Lung (tissue), 12 donors: ENCODE results near the gene RSPO1. TPM values are rescaled to one million over a fixed set of nuclear protein-coding genes. Genes with fewer than 3 reads are reported as not detected.

ENCODE experiments used
- ATAC-seq: fragments of 200-7000 bp; cut with Tn5 transposase; one replicate; pipeline ENCODE4 v1.9.1; 2020; ENCODE audit warnings: moderate number of reproducible peaks; ENCODE audit not compliant: insufficient read depth, low FRiP score
- DNase-seq, 3 donors: peaks; one replicate each; pipeline ENCODE4 v3.0.0-alpha.2; 2013 to 2017
- H3K27ac ChIP-seq, 2 donors: one replicate each; pipeline ENCODE4 v1.5.1; 2013; ENCODE audit warnings: mild to moderate bottlenecking in 2 of 2, moderate library complexity in 2 of 2, control low read depth in 1 of 2, inconsistent platforms in 1 of 2, low read depth in 1 of 2, low read length in 1 of 2
- H3K27me3 ChIP-seq, 3 donors: one replicate each; pipeline ENCODE4 v1.5.1; 2013; ENCODE audit warnings: low read length in 2 of 3; ENCODE audit not compliant: control insufficient read depth in 3 of 3, insufficient read depth in 3 of 3
- H3K36me3 ChIP-seq, 4 donors: one replicate each; pipeline ENCODE4 v1.5.1; 2013; ENCODE audit warnings: low read length in 4 of 4, mild to moderate bottlenecking in 1 of 4, moderate library complexity in 1 of 4; ENCODE audit not compliant: control insufficient read depth in 4 of 4, insufficient read depth in 4 of 4
- H3K4me1 ChIP-seq, 5 donors: one replicate each; pipeline ENCODE4 v1.5.1; 2013; ENCODE audit warnings: low read length in 5 of 5, mild to moderate bottlenecking in 2 of 5, moderate library complexity in 1 of 5; ENCODE audit not compliant: control insufficient read depth in 5 of 5, insufficient read depth in 5 of 5
- H3K4me3 ChIP-seq: one replicate; pipeline ENCODE4 v1.5.1; 2013; ENCODE audit warnings: mild to moderate bottlenecking, control low read depth, moderate library complexity
- H3K9ac ChIP-seq, 2 donors: one replicate each; pipeline ENCODE4 v1.5.1; 2013; ENCODE audit warnings: low read length in 2 of 2, control low read depth in 1 of 2; ENCODE audit not compliant: insufficient read depth in 1 of 2
- H3K9me3 ChIP-seq, 4 donors: one replicate each; pipeline ENCODE4 v1.5.1; 2013; ENCODE audit warnings: low read length in 3 of 4, mild to moderate bottlenecking in 1 of 4, moderate library complexity in 1 of 4; ENCODE audit not compliant: control insufficient read depth in 4 of 4, insufficient read depth in 3 of 4
- CTCF ChIP-seq: IDR thresholded peaks from 2 replicates; pipeline ENCODE4 v1.5.1; 2012; ENCODE audit warnings: mild to moderate bottlenecking; ENCODE audit errors: control extremely low read depth, extremely low read depth
- WGBS, 2 donors: extraction: QIAGEN DNeasy Blood & Tissue Kit; methylation state at CpG; one replicate each; pipeline ENCODE4 v1.1.7; 2013; 5-methylcytosine and 5-hydroxymethylcytosine counted together
- polyA plus RNA-seq, 2 donors: library from polyadenylated mRNA; stranded (reverse); fragments of 200-250 nt; gene quantifications; one replicate each; pipeline ENCODE4 v1.2.1, GENCODE V29; 2013
- total RNA-seq, 2 donors: library from RNA; depleted of rRNA in 1 of 2; stranded (reverse); fragments of >200 nt in 1 of 2; gene quantifications; one replicate each; pipeline ENCODE4 v1.2.1, GENCODE V29; 2014 to 2021
- donor health status: control.
- donor health status: control.
- donor health status: Bipolar disorder and iron deficiency.
- donor health status: healthy.
- donor health status: DM: yes; HTN: yes; CAD: no.

RSPO1 gene
- total and polyA plus RNA-seq, 4 donors, result 0.43 to 1.7 (median 1.2) TPM

DNA sequence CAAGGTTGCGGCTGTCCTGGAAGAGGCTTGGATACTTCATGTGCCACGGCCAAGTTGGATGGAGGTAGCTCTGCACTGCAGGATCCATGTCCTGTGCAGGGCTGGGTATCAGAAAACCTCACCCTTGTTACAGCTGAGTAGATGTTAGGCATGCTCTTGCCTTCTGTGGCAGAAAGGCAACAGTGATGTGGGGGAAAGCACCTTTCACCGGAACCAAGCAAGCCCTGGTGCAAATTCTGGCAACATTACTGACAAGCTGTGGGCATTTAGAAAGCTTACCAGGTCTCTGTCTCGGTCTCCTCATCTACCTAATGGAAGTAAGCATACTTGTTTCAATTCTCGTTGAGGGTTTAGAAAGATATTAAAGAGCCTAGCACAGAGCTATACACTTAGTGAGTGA lies 43.1 kb upstream of the RSPO1 start:
- 85 to 89% methylated on average over 5 of the region's 5 CpGs for WGBS, 2 donors
- Histone ChIP-seq H3K27me3 (peaks cover 0 to 3% (median 0%) of the 10 kb centered on the region in 3 donors), H3K9me3 (no peaks in the 10 kb centered on the region), H3K4me3 (no peak overlapping the region), H3K36me3 (peaks cover 2 to 7% (median 3%) of the 10 kb centered on the region in 4 donors), H3K9ac (no peak overlapping the region), H3K4me1 (peaks cover 0 to 3% (median 0%) of the 10 kb centered on the region in 5 donors), H3K27ac (no peak overlapping the region)
- DNase-seq (no peak), ATAC-seq (no peak)
- TF ChIP-seq CTCF, result no peak

DNA sequence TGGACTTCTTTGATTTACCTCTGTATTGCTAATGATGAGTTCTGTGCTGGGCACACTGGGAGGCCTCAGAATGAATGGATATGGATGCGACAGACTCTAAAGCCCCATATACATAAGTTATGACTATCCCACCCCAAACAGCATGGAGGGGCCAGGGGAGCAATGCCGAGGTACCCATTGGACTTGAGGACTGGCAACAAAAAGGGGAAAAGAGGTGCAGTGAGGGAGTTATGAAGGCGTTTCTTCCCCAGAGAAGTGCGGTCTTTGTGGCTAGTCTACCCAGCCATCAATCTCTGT lies 42.4 kb upstream of the RSPO1 start:
- H3K4me1 ChIP-seq, result peaks cover 0 to 3% (median 0%) of the 10 kb centered on the region in 5 donors
- peaks cover 0 to 3% (median under 1%) of the 10 kb centered on the region in 4 donors for H3K36me3 ChIP-seq
- TF ChIP-seq CTCF, result no peak
- no peaks in the 10 kb centered on the region for H3K9me3 ChIP-seq
- DNase-seq (no peak), ATAC-seq (no peak)
- WGBS, 2 donors, result 70 to 79% methylated on average over 4 of the region's 4 CpGs
- H3K9ac ChIP-seq, result no peak overlapping the region
- no peak overlapping the region for H3K4me3 ChIP-seq
- H3K27me3 ChIP-seq, result peaks cover 0 to 3% (median 0%) of the 10 kb centered on the region in 3 donors
- H3K27ac ChIP-seq, result no peak overlapping the region

- Histone ChIP-seq H3K27ac (no peak overlapping the region), H3K4me3 (no peak overlapping the region), H3K27me3 (peaks cover 0 to 3% (median 0%) of the 10 kb centered on the region in 3 donors), H3K9me3 (no peaks in the 10 kb centered on the region), H3K9ac (no peak overlapping the region), H3K36me3 (peaks cover 0 to 3% (median 0%) of the 10 kb centered on the region in 4 donors), H3K4me1 (peaks cover 0 to 3% (median 0%) of the 10 kb centered on the region in 5 donors)
- ATAC-seq, result no peak
- TF ChIP-seq CTCF, result no peak
- peak; percentile 32 to 61 (median 44) for DNase-seq
- 51 to 53% methylated on average over 14 of the region's 14 CpGs for WGBS, 2 donors
Measured at GRCh38 chr1:37676281-37677142, 41.8 kb upstream of the RSPO1 start.
